Glutamatergic neuron (in vitro differentiated cells): ENCODE results near the gene CTSC. TPM values are rescaled to one million over a fixed set of nuclear protein-coding genes. Genes with fewer than 3 reads are reported as not detected.

ENCODE experiments used
- DNase-seq: peaks from one replicate; pipeline ENCODE4 v3.0.0; 2022
- H3K27ac Mint-ChIP-seq: one replicate; pipeline ENCODE4 v1.8.0; 2020; ENCODE audit warnings: mild to moderate bottlenecking, mixed read lengths, inconsistent platforms; ENCODE audit not compliant: unreplicated experiment
- H3K27me3 Mint-ChIP-seq: one replicate; pipeline ENCODE4 v1.8.0; 2020; ENCODE audit warnings: mild to moderate bottlenecking, moderate library complexity, mixed read lengths, inconsistent platforms; ENCODE audit not compliant: unreplicated experiment
- H3K36me3 Mint-ChIP-seq: one replicate; pipeline ENCODE4 v1.8.0; 2020; ENCODE audit warnings: mild to moderate bottlenecking, mixed read lengths, inconsistent platforms; ENCODE audit not compliant: unreplicated experiment
- H3K4me1 Mint-ChIP-seq: one replicate; pipeline ENCODE4 v1.8.0; 2020; ENCODE audit warnings: mild to moderate bottlenecking, low read depth, mixed read lengths, inconsistent platforms; ENCODE audit not compliant: unreplicated experiment
- H3K4me3 Mint-ChIP-seq: one replicate; pipeline ENCODE4 v1.8.0; 2020; ENCODE audit warnings: mild to moderate bottlenecking, mixed read lengths, inconsistent platforms; ENCODE audit not compliant: unreplicated experiment
- H3K9me3 Mint-ChIP-seq: one replicate; pipeline ENCODE4 v1.8.0; 2020; ENCODE audit warnings: mild to moderate bottlenecking, moderate library complexity, mixed read lengths, inconsistent platforms; ENCODE audit not compliant: unreplicated experiment
- total RNA-seq: library from RNA; stranded (reverse); fragmentation: NEBNext Ultra II Directional; extraction: Animal tissue kit (Norgen Biotek cat#: 25700); gene quantifications from one replicate; pipeline ENCODE4 v1.2.1, GENCODE V29; 2021; ENCODE audit not compliant: unreplicated experiment
- TF ChIP-seq, protein P1 (sequence below): fragments of 200-600 bp; sonication (generic); IDR thresholded peaks from one replicate; pipeline ENCODE4 v1.5.0; 2021; ENCODE audit not compliant: partially characterized antibody, unreplicated experiment

Gene CTSC
- total RNA-seq, 1 donor from 2014 or later, result 27.4 TPM

DNA sequence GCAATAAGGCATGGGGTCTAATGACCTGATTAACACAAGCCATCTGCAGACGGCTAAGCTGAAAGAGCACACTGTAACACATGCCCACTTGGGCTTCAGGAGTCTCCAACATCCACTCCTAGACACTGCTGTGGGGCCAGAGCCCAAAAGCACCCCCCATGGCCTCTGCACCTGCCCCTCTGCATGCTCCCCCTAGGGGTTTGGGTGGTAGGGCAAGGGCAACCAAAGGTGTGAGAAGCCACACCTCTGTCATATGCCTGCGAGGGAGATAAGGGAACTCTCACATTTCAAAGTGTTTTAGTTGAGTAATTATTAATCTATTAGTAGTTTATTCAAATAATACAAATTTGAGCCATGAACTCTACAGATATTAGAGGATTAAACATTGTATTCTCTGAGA, 30.8 kb downstream of the CTSC start:
- no peak for DNase-seq
- H3K27ac Mint-ChIP-seq, result no peak overlapping the region
- peaks cover under 1% of the 10 kb centered on the region for H3K27me3 Mint-ChIP-seq
- no peaks in the 10 kb centered on the region for H3K9me3 Mint-ChIP-seq
- H3K4me3 Mint-ChIP-seq, result no peak overlapping the region
- H3K36me3 Mint-ChIP-seq, result peaks cover 10% of the 10 kb centered on the region
- TF ChIP-seq, protein P1, sequence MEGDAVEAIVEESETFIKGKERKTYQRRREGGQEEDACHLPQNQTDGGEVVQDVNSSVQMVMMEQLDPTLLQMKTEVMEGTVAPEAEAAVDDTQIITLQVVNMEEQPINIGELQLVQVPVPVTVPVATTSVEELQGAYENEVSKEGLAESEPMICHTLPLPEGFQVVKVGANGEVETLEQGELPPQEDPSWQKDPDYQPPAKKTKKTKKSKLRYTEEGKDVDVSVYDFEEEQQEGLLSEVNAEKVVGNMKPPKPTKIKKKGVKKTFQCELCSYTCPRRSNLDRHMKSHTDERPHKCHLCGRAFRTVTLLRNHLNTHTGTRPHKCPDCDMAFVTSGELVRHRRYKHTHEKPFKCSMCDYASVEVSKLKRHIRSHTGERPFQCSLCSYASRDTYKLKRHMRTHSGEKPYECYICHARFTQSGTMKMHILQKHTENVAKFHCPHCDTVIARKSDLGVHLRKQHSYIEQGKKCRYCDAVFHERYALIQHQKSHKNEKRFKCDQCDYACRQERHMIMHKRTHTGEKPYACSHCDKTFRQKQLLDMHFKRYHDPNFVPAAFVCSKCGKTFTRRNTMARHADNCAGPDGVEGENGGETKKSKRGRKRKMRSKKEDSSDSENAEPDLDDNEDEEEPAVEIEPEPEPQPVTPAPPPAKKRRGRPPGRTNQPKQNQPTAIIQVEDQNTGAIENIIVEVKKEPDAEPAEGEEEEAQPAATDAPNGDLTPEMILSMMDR, result no peak
- no peaks in the 10 kb centered on the region for H3K4me1 Mint-ChIP-seq

DNA sequence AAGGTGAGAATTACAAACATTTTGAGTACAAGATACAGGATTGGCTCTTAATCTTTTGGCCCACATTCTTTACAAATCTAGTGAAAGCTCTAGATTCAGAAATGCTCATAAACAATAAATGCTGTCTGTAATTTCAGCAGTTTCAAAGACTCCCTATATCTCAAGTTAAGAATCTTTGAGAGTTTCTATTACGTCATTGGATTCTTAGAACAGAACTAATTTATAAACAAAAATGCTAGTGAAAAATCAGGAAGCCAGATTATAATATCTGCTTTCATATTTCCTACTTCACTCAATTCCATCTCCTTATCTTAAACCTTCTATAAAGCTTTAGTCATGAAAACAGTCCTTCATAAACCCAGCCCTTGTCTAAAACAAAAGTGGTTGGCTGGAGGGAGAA, 32.1 kb downstream of the CTSC start:
- DNase-seq, result no peak
- TF ChIP-seq, protein P1, result no peak
- Mint-ChIP-seq H3K9me3 (peaks cover 3% of the 10 kb centered on the region), H3K4me1 (no peaks in the 10 kb centered on the region), H3K27ac (no peak overlapping the region), H3K27me3 (peaks cover 3% of the 10 kb centered on the region), H3K36me3 (peaks cover 10% of the 10 kb centered on the region), H3K4me3 (no peak overlapping the region)

DNA sequence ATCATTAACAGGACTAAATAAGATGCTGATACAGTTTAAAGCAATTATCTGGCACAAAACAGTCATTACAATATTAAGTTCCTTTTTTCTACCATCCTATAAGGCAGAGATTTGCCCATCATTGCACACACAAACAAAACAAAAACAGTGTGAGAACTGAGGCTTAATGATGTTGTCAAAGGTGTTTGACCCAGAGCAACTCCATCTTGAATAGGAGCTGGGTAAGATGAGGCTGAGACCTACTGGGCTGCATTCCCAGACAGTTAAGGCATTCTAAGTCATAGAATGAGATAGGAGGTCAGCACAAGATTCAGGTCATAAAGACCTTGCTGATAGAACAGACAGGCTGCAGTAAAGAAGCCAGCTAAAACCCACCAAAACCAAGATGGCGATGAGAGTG, 33.2 kb downstream of the CTSC start:
- Mint-ChIP-seq H3K27me3 (peaks cover 3% of the 10 kb centered on the region), H3K4me3 (no peak overlapping the region), H3K27ac (no peak overlapping the region), H3K4me1 (no peaks in the 10 kb centered on the region), H3K9me3 (peaks cover 3% of the 10 kb centered on the region), H3K36me3 (peaks cover 10% of the 10 kb centered on the region)
- TF ChIP-seq, protein P1, result no peak
- DNase-seq, result no peak

- TF ChIP-seq, protein P1, result no peak
- DNase-seq, result no peak
- peaks cover 3% of the 10 kb centered on the region for H3K27me3 Mint-ChIP-seq
- H3K4me1 Mint-ChIP-seq, result peaks cover 2% of the 10 kb centered on the region
- H3K36me3 Mint-ChIP-seq, result peaks cover 10% of the 10 kb centered on the region
- H3K4me3 Mint-ChIP-seq, result no peak overlapping the region
- peaks cover 3% of the 10 kb centered on the region for H3K9me3 Mint-ChIP-seq
- H3K27ac Mint-ChIP-seq, result no peak overlapping the region
Observed at GRCh38 chr11:88303037-88303436, 34.5 kb downstream of the CTSC start.

DNA sequence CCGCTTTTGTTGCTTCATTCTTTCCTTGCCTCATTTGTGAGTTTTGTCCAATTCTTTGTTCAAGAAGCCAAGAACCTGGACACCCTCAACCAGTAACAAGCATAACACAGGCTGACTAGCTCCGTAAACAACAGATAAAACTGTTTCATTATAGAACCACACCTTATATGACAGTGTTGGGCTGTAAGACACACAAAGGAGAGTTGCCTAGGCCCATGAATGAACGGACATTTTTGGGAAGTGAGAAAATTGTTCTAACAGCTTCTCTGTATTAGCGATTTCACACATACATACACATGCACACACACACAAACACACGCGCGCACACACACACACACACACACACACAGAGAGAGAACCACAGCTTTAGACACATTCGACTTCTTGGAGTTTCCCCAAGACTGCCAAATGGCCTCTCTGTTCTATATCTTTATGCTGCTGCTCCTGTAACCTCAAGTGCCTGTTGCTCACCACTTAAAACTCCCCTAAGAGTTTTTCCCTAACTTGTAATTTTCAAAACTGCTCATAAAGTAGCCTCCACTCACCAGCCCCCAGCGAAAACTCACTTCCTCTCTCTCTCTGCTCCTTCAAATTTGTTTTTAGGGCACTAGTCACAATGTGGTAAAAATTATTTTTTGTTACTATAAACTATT, 35.9 kb downstream of the CTSC start:
- Mint-ChIP-seq H3K9me3 (peaks cover 3% of the 10 kb centered on the region), H3K27me3 (peaks cover 3% of the 10 kb centered on the region), H3K36me3 (peaks cover 10% of the 10 kb centered on the region), H3K27ac (no peak overlapping the region), H3K4me3 (no peak overlapping the region), H3K4me1 (peaks cover 2% of the 10 kb centered on the region)
- TF ChIP-seq, protein P1, result no peak
- no peak for DNase-seq
